Loucy (cell line): Measurements from ENCODE around the gene WDR88.

Experiments used
- CTCF ChIP-seq: fragments of 200-600 bp; sonication (generic); conservative IDR thresholded peaks from 2 replicates; pipeline ENCODE4 v1.5.1; 2014; ENCODE audit warnings: mild to moderate bottlenecking, antibody characterized with exemption, low read length
- EZH2phosphoT487 ChIP-seq: fragments of 200-600 bp; IDR thresholded peaks from 2 replicates; pipeline ENCODE4 v1.6.1; 2018; ENCODE audit warnings: antibody characterized with exemption, mild to moderate bottlenecking, moderate library complexity, borderline replicate concordance

- TF ChIP-seq CTCF (no peak), EZH2phosphoT487 (no peak)
Measured at GRCh38 chr19:33194886-33195644, 63.2 kb downstream of the WDR88 start.
